Astrocyte (in vitro differentiated cells and primary cell): ENCODE results near the gene ZNF628. TPM values are rescaled to one million over a fixed set of nuclear protein-coding genes. Genes with fewer than 3 reads are reported as not detected.
A peak's percentile ranks its signal among the peaks of the same experiment; 100 is the strongest.

ENCODE experiments used
- DNase-seq: peaks from one replicate; pipeline ENCODE4 v3.0.0-alpha.2; 2010; ENCODE audit warnings: low read depth
- FAIRE-seq: peaks from 2 replicates; lab custom pipeline; 2011; peaks lifted over from hg19 to GRCh38; lab: Jason Lieb, UNC
- H2AFZ ChIP-seq: 2 replicates; pipeline ENCODE4 v1.6.0; 2012; ENCODE audit warnings: low read depth, low read length, inconsistent platforms
- H3K27ac ChIP-seq: 2 replicates; pipeline ENCODE4 v1.5.1; 2011; ENCODE audit warnings: low read depth, low read length, inconsistent platforms
- H3K27me3 ChIP-seq: 2 replicates; pipeline ENCODE4 v1.6.0; 2011; ENCODE audit warnings: low read length, inconsistent platforms; ENCODE audit not compliant: insufficient read depth
- H3K36me3 ChIP-seq: 2 replicates; pipeline ENCODE4 v1.5.1; 2011; ENCODE audit warnings: low read length, inconsistent platforms; ENCODE audit not compliant: insufficient read depth
- H3K4me1 ChIP-seq: 2 replicates; pipeline ENCODE4 v1.5.1; 2011; ENCODE audit warnings: low read length, inconsistent platforms; ENCODE audit not compliant: insufficient read depth
- H3K4me2 ChIP-seq: 2 replicates; pipeline ENCODE4 v1.6.0; 2012; ENCODE audit warnings: low read length, inconsistent platforms
- H3K4me3 ChIP-seq: 2 replicates; pipeline ENCODE4 v1.5.1; 2011; ENCODE audit warnings: low read depth, mild to moderate bottlenecking, low read length, inconsistent platforms; ENCODE audit not compliant: insufficient read depth
- H3K79me2 ChIP-seq: 2 replicates; pipeline ENCODE4 v1.6.0; 2012; ENCODE audit warnings: mild to moderate bottlenecking, low read length, inconsistent platforms; ENCODE audit not compliant: insufficient read depth
- H3K9ac ChIP-seq: 2 replicates; pipeline ENCODE4 v1.6.0; 2012; ENCODE audit warnings: mild to moderate bottlenecking, low read length, inconsistent platforms
- H3K9me3 ChIP-seq: 2 replicates; pipeline ENCODE4 v1.5.1; 2012; ENCODE audit warnings: low read depth, mild to moderate bottlenecking, low read length, inconsistent platforms; ENCODE audit not compliant: insufficient read depth
- H4K20me1 ChIP-seq: 2 replicates; pipeline ENCODE4 v1.6.0; 2012; ENCODE audit warnings: low read length, inconsistent platforms; ENCODE audit not compliant: insufficient read depth
- H3K27ac Mint-ChIP-seq: one replicate; pipeline ENCODE4 v1.8.0; 2021; ENCODE audit warnings: mild to moderate bottlenecking, mixed read lengths; ENCODE audit not compliant: unreplicated experiment
- H3K27me3 Mint-ChIP-seq: one replicate; pipeline ENCODE4 v1.8.0; 2021; ENCODE audit warnings: low read depth, mixed read lengths; ENCODE audit not compliant: unreplicated experiment
- H3K36me3 Mint-ChIP-seq: one replicate; pipeline ENCODE4 v1.8.0; 2021; ENCODE audit warnings: low read depth, mixed read lengths; ENCODE audit not compliant: unreplicated experiment
- H3K4me1 Mint-ChIP-seq: one replicate; pipeline ENCODE4 v1.8.0; 2021; ENCODE audit warnings: low read depth, mixed read lengths; ENCODE audit not compliant: unreplicated experiment
- H3K4me3 Mint-ChIP-seq: one replicate; pipeline ENCODE4 v1.8.0; 2021; ENCODE audit warnings: mild to moderate bottlenecking, moderate library complexity, mixed read lengths; ENCODE audit not compliant: unreplicated experiment
- H3K9me3 Mint-ChIP-seq: one replicate; pipeline ENCODE4 v1.8.0; 2021; ENCODE audit warnings: mild to moderate bottlenecking, mixed read lengths; ENCODE audit not compliant: unreplicated experiment
- CTCF ChIP-seq: IDR thresholded peaks from 2 replicates; pipeline ENCODE4 v1.5.1; 2011; ENCODE audit warnings: low read depth, mild to moderate bottlenecking, inconsistent platforms, low read length, moderate library complexity; ENCODE audit not compliant: insufficient read depth
- EZH2 ChIP-seq: IDR thresholded peaks from 2 replicates; pipeline ENCODE4 v1.6.1; 2012; ENCODE audit warnings: mild to moderate bottlenecking, low read length, inconsistent platforms; ENCODE audit not compliant: insufficient read depth
- total RNA-seq: library from RNA; stranded (reverse); gene quantifications from 2 replicates; pipeline ENCODE4 v1.2.1, GENCODE V29; 2021

ZNF628 gene
- total RNA-seq, 1 donor from 2014 or later = 9.9 TPM

GRCh38 chr19:55459551-55459949 is 16.9 kb upstream of the ZNF628 start:
- Mint-ChIP-seq H3K9me3 (no peaks in the 10 kb centered on the region), H3K27me3 (no peaks in the 10 kb centered on the region), H3K4me3 (no peak overlapping the region), H3K4me1 (no peaks in the 10 kb centered on the region), H3K36me3 (peaks cover 8% of the 10 kb centered on the region), H3K27ac (no peak overlapping the region)
- no peak overlapping the region for H2AFZ ChIP-seq
- DNase-seq = no peak
- H3K9me3 ChIP-seq = no peaks in the 10 kb centered on the region
- H3K36me3 ChIP-seq = no peaks in the 10 kb centered on the region
- H3K79me2 ChIP-seq = peaks cover 16% of the 10 kb centered on the region
- H3K9ac ChIP-seq = no peak overlapping the region
- H3K4me3 ChIP-seq = no peak overlapping the region
- H3K27me3 ChIP-seq = peaks cover 2% of the 10 kb centered on the region
- H3K27ac ChIP-seq = no peak overlapping the region
- H3K4me2 ChIP-seq = peak overlapping the region; percentile 96
- peaks cover 9% of the 10 kb centered on the region for H3K4me1 ChIP-seq
- FAIRE-seq = no peak
- TF ChIP-seq CTCF (no peak), EZH2 (no peak)
- H4K20me1 ChIP-seq = peaks cover 41% of the 10 kb centered on the region

DNA sequence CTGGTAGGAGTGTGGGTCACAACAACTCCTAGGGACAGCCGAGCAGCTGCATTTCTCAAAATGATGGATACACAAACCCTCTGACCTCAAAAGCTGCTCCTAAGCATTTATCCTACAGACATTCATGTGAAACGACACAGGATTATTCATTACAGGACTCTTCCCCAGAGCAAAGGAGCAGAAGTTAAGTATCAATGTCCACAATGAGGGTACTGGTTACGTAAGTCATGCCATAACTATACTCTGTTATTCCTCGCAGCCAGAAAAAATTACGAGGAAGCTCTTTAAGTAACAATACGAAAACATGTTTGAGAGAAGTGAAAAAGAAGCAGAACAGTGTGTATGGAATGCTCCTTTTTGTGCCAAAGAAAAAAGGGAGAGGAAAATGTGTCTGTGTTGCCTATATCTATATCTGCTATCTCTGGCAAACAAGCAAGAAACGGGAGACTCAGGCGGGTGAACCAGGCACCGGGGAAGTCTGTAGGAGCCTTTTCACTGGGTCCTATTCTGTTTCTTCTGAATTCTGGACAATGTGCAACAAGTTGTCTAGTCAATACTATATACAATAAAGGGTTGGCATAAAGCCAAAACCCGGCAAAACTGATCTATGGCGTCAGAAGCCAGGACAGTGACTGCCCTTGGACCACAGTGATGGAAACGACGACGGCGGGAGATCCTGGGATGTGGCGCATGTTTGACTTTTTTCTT is 16.3 kb upstream of the ZNF628 start:
- FAIRE-seq (peak; percentile 37), DNase-seq (no peak)
- H3K4me2 ChIP-seq = peak overlapping the region; percentile 96
- H3K27me3 ChIP-seq = peaks cover 2% of the 10 kb centered on the region
- no peak overlapping the region for H3K27ac ChIP-seq
- Mint-ChIP-seq H3K4me3 (peak overlapping the region; percentile 86), H3K27me3 (no peaks in the 10 kb centered on the region), H3K36me3 (peaks cover 8% of the 10 kb centered on the region), H3K9me3 (no peaks in the 10 kb centered on the region), H3K4me1 (no peaks in the 10 kb centered on the region), H3K27ac (no peak overlapping the region)
- no peaks in the 10 kb centered on the region for H3K9me3 ChIP-seq
- H2AFZ ChIP-seq = no peak overlapping the region
- H3K4me3 ChIP-seq = peak overlapping the region; percentile 83
- peaks cover 9% of the 10 kb centered on the region for H3K4me1 ChIP-seq
- H3K79me2 ChIP-seq = peaks cover 16% of the 10 kb centered on the region
- no peaks in the 10 kb centered on the region for H3K36me3 ChIP-seq
- H3K9ac ChIP-seq = peak overlapping the region; percentile 91
- H4K20me1 ChIP-seq = peaks cover 41% of the 10 kb centered on the region
- TF ChIP-seq CTCF (no peak), EZH2 (no peak)

GRCh38 chr19:55460670-55461258 is 15.7 kb upstream of the ZNF628 start:
- TF ChIP-seq EZH2 = no peak
- no peak for TF ChIP-seq CTCF
- Mint-ChIP-seq H3K36me3 (peaks cover 5% of the 10 kb centered on the region), H3K9me3 (no peaks in the 10 kb centered on the region), H3K27me3 (peaks cover under 1% of the 10 kb centered on the region), H3K4me1 (peaks cover under 1% of the 10 kb centered on the region), H3K4me3 (peak overlapping the region; percentile 86), H3K27ac (peak overlapping the region; percentile 66)
- Histone ChIP-seq H3K4me2 (peak overlapping the region; percentile 96), H3K27me3 (peaks cover 2% of the 10 kb centered on the region), H3K4me1 (peaks cover 9% of the 10 kb centered on the region), H3K9me3 (no peaks in the 10 kb centered on the region), H3K79me2 (peaks cover 16% of the 10 kb centered on the region), H3K36me3 (no peaks in the 10 kb centered on the region), H3K9ac (peak overlapping the region; percentile 91), H3K27ac (peak overlapping the region; percentile 70), H4K20me1 (peaks cover 35% of the 10 kb centered on the region), H3K4me3 (peak overlapping the region; percentile 83), H2AFZ (peak overlapping the region; percentile 78)
- FAIRE-seq (no peak), DNase-seq (peak; percentile 69)
